Mucosa of rectum (tissue), 2 donors: ENCODE measurements around the gene PPFIA4.
"Not testable (repeated sequence)": the region's sequence is repeated elsewhere in the genome, so short reads cannot be mapped to it uniquely, and the experiment has no call there.

ENCODE experiments used
- H3K27ac ChIP-seq, 2 donors: one replicate each; pipeline ENCODE4 v1.7.0; 2013; ENCODE audit warnings: inconsistent platforms in 2 of 2, low read depth in 2 of 2, low read length in 2 of 2
- H3K27me3 ChIP-seq, 2 donors: one replicate each; pipeline ENCODE4 v1.7.0; 2013; ENCODE audit warnings: low read length in 2 of 2; ENCODE audit not compliant: control insufficient read depth in 2 of 2, insufficient read depth in 2 of 2
- H3K36me3 ChIP-seq, 2 donors: one replicate each; pipeline ENCODE4 v1.7.0; 2013; ENCODE audit warnings: low read length in 2 of 2; ENCODE audit not compliant: control insufficient read depth in 2 of 2, insufficient read depth in 2 of 2
- H3K4me1 ChIP-seq, 2 donors: one replicate each; pipeline ENCODE4 v1.7.0; 2013; ENCODE audit warnings: low read length in 2 of 2, mild to moderate bottlenecking in 1 of 2; ENCODE audit not compliant: control insufficient read depth in 2 of 2, insufficient read depth in 2 of 2
- H3K4me3 ChIP-seq, 2 donors: one replicate each; pipeline ENCODE4 v1.7.0; 2013; ENCODE audit warnings: low read length in 2 of 2
- H3K9ac ChIP-seq, 2 donors: one replicate each; pipeline ENCODE4 v1.7.0; 2013; ENCODE audit warnings: low read length in 2 of 2, low read depth in 1 of 2, mild to moderate bottlenecking in 1 of 2
- H3K9me3 ChIP-seq, 2 donors: one replicate each; pipeline ENCODE4 v1.7.0; 2013; ENCODE audit warnings: low read length in 2 of 2; ENCODE audit not compliant: control insufficient read depth in 2 of 2
- donor health status: healthy.
- donor health status: Normal muscosa, but diverticular disease.

Gene PPFIA4

GRCh38 chr1:202994756-202995155 lies 31.5 kb upstream of the PPFIA4 start:
- H3K27ac ChIP-seq: no peak overlapping the region
- no peaks in the 10 kb centered on the region for H3K4me1 ChIP-seq
- H3K36me3 ChIP-seq: no peaks in the 10 kb centered on the region
- no peak overlapping the region for H3K9ac ChIP-seq
- no peak overlapping the region for H3K4me3 ChIP-seq
- peaks cover 0 to 2% of the 10 kb centered on the region in 2 donors for H3K27me3 ChIP-seq
- no peaks in the 10 kb centered on the region for H3K9me3 ChIP-seq

GRCh38 chr1:202998836-202999750 lies 27.2 kb upstream of the PPFIA4 start:
- Histone ChIP-seq H3K4me1 (no peaks in the 10 kb centered on the region), H3K27ac (no peak overlapping the region), H3K9ac (no peak overlapping the region), H3K36me3 (no peaks in the 10 kb centered on the region), H3K27me3 (peaks cover 0 to 2% of the 10 kb centered on the region in 2 donors), H3K4me3 (peak overlapping the region in 1 of 2 donors; percentile 5), H3K9me3 (no peaks in the 10 kb centered on the region)

- Histone ChIP-seq H3K4me3 (no peak overlapping the region), H3K27ac (no peak overlapping the region), H3K27me3 (peaks cover 0 to 2% of the 10 kb centered on the region in 2 donors), H3K9me3 (no peaks in the 10 kb centered on the region), H3K9ac (no peak overlapping the region), H3K4me1 (no peaks in the 10 kb centered on the region), H3K36me3 (no peaks in the 10 kb centered on the region)
These were observed 25.9 kb upstream of the PPFIA4 start for GRCh38 chr1:203000217-203000944.

- Histone ChIP-seq H3K4me3 (no peak overlapping the region), H3K4me1 (peaks cover 0 to 6% of the 10 kb centered on the region in 2 donors), H3K36me3 (no peaks in the 10 kb centered on the region), H3K9ac (no peak overlapping the region), H3K27ac (no peak overlapping the region), H3K27me3 (peaks cover 0 to 2% of the 10 kb centered on the region in 2 donors), H3K9me3 (no peaks in the 10 kb centered on the region)
These were observed 24.3 kb upstream of the PPFIA4 start for GRCh38 chr1:203001986-203002385.

GRCh38 chr1:203002951-203003350 lies 23.3 kb upstream of the PPFIA4 start:
- no peaks in the 10 kb centered on the region for H3K9me3 ChIP-seq
- H3K36me3 ChIP-seq: no peaks in the 10 kb centered on the region
- H3K27ac ChIP-seq: no peak overlapping the region
- H3K4me3 ChIP-seq: no peak overlapping the region
- no peak overlapping the region for H3K9ac ChIP-seq
- H3K27me3 ChIP-seq: peaks cover 0 to 2% of the 10 kb centered on the region in 2 donors
- peaks cover 1 to 6% of the 10 kb centered on the region in 2 donors for H3K4me1 ChIP-seq

- H3K9ac ChIP-seq, H3K9me3 ChIP-seq, H3K27ac ChIP-seq, H3K27me3 ChIP-seq: not testable (repeated sequence)
- H3K4me1 ChIP-seq: peaks cover 12 to 14% of the 10 kb centered on the region in 2 donors
- peaks cover 10 to 12% of the 10 kb centered on the region in 2 donors for H3K36me3 ChIP-seq
- peak overlapping the region; percentile 95 to 99 for H3K4me3 ChIP-seq
These were observed 20.7 kb upstream of the PPFIA4 start for GRCh38 chr1:203005395-203006142.

GRCh38 chr1:203006948-203007871 lies 19.1 kb upstream of the PPFIA4 start, which contains the start of gene TMEM183A:
TMEM183A (plus strand) TSS chr1:203007374; CDS start chr1:203007466, 92 bp downstream.
- no peaks in the 10 kb centered on the region for H3K9me3 ChIP-seq
- H3K4me3 ChIP-seq: peak within 1 kb of the TSS; percentile 95 to 99
- peaks cover 19 to 21% of the 10 kb centered on the region in 2 donors for H3K36me3 ChIP-seq
- peaks cover 12 to 14% of the 10 kb centered on the region in 2 donors for H3K4me1 ChIP-seq
- peak within 1 kb of the TSS; percentile 79 to 84 for H3K9ac ChIP-seq
- H3K27ac ChIP-seq: peak within 1 kb of the TSS; percentile 89 to 94
- no peaks in the 10 kb centered on the region for H3K27me3 ChIP-seq

- Histone ChIP-seq H3K36me3 (peaks cover 29 to 32% of the 10 kb centered on the region in 2 donors), H3K4me1 (peaks cover 12 to 14% of the 10 kb centered on the region in 2 donors)
These were observed 17.1 kb upstream of the PPFIA4 start for GRCh38 chr1:203009185-203009584.

GRCh38 chr1:203011582-203011981 lies 14.7 kb upstream of the PPFIA4 start:
- Histone ChIP-seq H3K36me3 (peaks cover 53 to 55% of the 10 kb centered on the region in 2 donors), H3K27ac (no peak overlapping the region), H3K4me3 (no peak overlapping the region), H3K4me1 (peaks cover 8 to 12% of the 10 kb centered on the region in 2 donors), H3K27me3 (no peaks in the 10 kb centered on the region), H3K9me3 (no peaks in the 10 kb centered on the region), H3K9ac (no peak overlapping the region)

More at GRCh38 chr1:203009185-203009584, 17.1 kb upstream of the PPFIA4 start:
- Histone ChIP-seq H3K9ac (no peak overlapping the region), H3K9me3 (no peaks in the 10 kb centered on the region), H3K27ac (no peak overlapping the region), H3K27me3 (no peaks in the 10 kb centered on the region), H3K4me3 (no peak overlapping the region)
